Thymus (tissue), 11 donors: Measurements from ENCODE around the gene ALAS1. TPM values are rescaled to one million over a fixed set of nuclear protein-coding genes. Genes with fewer than 3 reads are reported as not detected.
A peak's percentile ranks its signal among the peaks of the same experiment; 100 is the strongest.
"Not testable (repeated sequence)": the region's sequence is repeated elsewhere in the genome, so short reads cannot be mapped to it uniquely, and the experiment has no call there.

Experiments used
- DNase-seq, 9 donors: peaks; one replicate each; pipeline ENCODE4 v3.0.0-alpha.2; 2013; ENCODE audit warnings: low spot score in 9 of 9, low read depth in 6 of 9, missing footprints in 1 of 9
- H3K27ac ChIP-seq, 2 donors: one replicate each; pipeline ENCODE4 v1.5.1; 2013; ENCODE audit warnings: control low read depth in 1 of 2, low read depth in 1 of 2, low read length in 1 of 2, mild to moderate bottlenecking in 1 of 2, moderate library complexity in 1 of 2
- H3K27me3 ChIP-seq, 2 donors: one replicate each; pipeline ENCODE4 v1.5.1; 2013; ENCODE audit warnings: low read length in 1 of 2; ENCODE audit not compliant: control insufficient read depth in 2 of 2, insufficient read depth in 1 of 2
- H3K36me3 ChIP-seq, 2 donors: one replicate each; pipeline ENCODE4 v1.5.1; 2013; ENCODE audit warnings: low read length in 1 of 2, mild to moderate bottlenecking in 1 of 2, moderate library complexity in 1 of 2; ENCODE audit not compliant: control insufficient read depth in 2 of 2, insufficient read depth in 2 of 2
- H3K4me1 ChIP-seq, 2 donors: one replicate each; pipeline ENCODE4 v1.5.1; 2013; ENCODE audit warnings: low read length in 2 of 2; ENCODE audit not compliant: control insufficient read depth in 2 of 2, insufficient read depth in 2 of 2
- H3K4me3 ChIP-seq, 2 donors: one replicate each; pipeline ENCODE4 v1.5.1; 2013; ENCODE audit warnings: low read length in 2 of 2, control low read depth in 1 of 2, mild to moderate bottlenecking in 1 of 2
- H3K9me3 ChIP-seq, 2 donors: one replicate each; pipeline ENCODE4 v1.5.1; 2013; ENCODE audit warnings: low read length in 1 of 2, mild to moderate bottlenecking in 1 of 2; ENCODE audit not compliant: control insufficient read depth in 2 of 2, insufficient read depth in 1 of 2
- WGBS: extraction: QIAGEN DNeasy Blood & Tissue Kit; methylation state at CpG from one replicate; pipeline ENCODE4 v1.1.7; 2013; 5-methylcytosine and 5-hydroxymethylcytosine counted together
- polyA plus RNA-seq: library from polyadenylated mRNA; stranded (reverse); fragments of 200-250 nt; gene quantifications from one replicate; pipeline ENCODE4 v1.2.3, GENCODE V29; 2013
- total RNA-seq: library from RNA; stranded (reverse); fragments of 120-200 nt; gene quantifications from one replicate; pipeline ENCODE4 v1.2.4, GENCODE V29; 2013
- donor health status: healthy.

ALAS1 gene
- total and polyA plus RNA-seq, 2 donors = 22.8 to 34.5 TPM

DNA sequence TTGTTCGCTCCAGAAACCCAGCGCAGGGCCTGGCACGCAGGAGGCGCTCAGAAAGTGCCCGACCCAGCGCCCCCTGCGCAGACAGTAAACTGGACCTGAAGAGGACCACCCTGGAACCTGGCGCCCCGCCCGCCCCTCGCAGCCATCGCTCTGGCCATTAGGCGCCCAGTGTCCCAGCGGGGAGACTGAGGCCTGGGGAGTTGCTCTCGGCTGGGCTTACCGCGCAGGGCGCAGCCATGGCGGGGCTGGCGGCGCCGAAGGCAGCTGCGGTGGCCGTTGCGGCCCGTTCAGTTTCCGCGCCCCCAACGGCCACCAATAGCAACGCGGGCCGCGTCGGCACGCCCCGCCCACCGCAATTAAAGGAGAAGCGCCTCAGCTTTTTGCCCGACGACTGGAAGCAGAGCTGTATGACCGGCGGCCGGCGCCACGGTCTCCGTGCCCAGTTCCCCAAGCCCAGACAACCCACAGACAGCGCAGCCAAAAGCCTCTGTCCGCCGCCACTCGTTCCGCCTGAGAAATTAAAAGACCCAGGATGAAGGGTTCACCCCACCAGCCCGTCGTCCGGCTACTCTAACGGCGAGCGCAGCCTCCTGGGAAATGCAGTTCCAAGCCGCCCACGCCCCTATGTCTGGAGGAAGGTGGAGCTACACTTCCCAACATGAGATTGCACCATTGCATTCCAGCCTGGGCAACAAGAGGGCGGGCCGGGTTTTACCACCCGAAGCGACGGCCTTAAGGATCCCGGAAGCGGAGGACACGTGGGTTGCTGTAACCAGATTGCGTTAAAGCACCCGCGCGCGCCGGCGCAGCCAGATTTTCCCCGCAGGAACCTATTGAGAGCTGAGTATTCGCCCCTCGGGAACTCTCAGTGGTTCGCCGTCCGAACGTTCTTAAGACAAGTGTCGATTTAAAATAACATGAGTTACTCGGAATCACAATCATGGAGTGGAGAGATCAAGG is 43.5 kb upstream of the ALAS1 start, which contains the start of gene POC1A:
Gene POC1A (minus strand): TSS at position 289 of the 960 bp plus-strand sequence. CDS start 51 bp downstream, at position 238.
- no peaks in the 10 kb centered on the region for H3K27me3 ChIP-seq
- no peaks in the 10 kb centered on the region for H3K9me3 ChIP-seq
- H3K4me1 ChIP-seq = peaks cover 10 to 17% of the 10 kb centered on the region in 2 donors
- peak; percentile 67 to 94 (median 77) for DNase-seq
- H3K36me3 ChIP-seq = peaks cover 5 to 14% of the 10 kb centered on the region in 2 donors
- peak within 1 kb of the TSS; percentile 60 to 77 for H3K4me3 ChIP-seq
- H3K27ac ChIP-seq = peak within 1 kb of the TSS; percentile 87 to 89
- WGBS = under 1% methylated on average over 83 of the region's 83 CpGs

DNA sequence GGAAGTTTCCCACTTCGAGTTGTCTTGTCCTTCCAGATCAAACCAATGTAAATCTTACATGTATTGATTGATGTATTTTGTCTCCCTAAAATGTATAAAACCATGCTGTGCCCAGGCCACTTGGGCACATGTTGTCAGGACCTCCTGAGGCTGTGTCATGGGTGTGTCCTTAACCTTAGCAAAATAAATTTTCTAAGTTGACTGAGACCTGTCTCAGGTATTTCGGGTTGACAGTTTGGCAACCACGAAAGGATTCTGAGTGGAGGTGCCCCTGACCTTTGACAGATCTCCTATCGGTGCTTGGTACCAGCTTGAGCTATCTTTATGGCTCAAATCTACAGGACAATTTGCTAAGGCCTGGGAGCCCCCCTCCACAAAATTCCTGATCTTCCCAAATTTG is 42.0 kb upstream of the ALAS1 start:
- no peak overlapping the region for H3K27ac ChIP-seq
- no peaks in the 10 kb centered on the region for H3K9me3 ChIP-seq
- H3K27me3 ChIP-seq = no peaks in the 10 kb centered on the region
- 97% methylated on average over 4 of the region's 4 CpGs for WGBS
- H3K36me3 ChIP-seq = no peaks in the 10 kb centered on the region
- H3K4me1 ChIP-seq = peaks cover 10 to 17% of the 10 kb centered on the region in 2 donors
- no peak overlapping the region for H3K4me3 ChIP-seq
- DNase-seq = no peak

DNA sequence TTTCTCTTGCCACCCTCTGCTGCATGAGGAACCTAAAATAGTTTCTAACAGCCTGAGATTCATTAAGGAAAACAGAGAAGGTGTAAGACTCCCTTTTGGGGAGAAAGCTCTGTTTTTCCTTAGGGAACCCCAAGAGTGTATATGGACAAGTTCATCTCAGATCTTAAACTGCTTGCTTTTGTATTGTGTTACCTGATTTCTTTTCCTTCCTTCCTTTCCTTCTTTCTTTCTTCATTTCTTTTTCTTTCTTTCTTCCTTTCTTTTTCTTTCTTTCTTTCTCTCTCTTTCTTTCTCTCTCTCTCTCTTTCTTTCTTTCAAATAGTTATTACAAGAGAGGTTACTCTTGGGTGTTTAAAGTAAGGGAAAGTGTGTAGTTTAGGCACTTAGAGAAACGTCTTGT is 38.5 kb upstream of the ALAS1 start:
- WGBS = 33% methylated on average over 1 of the region's 1 CpG
- peaks cover 1 to 13% of the 10 kb centered on the region in 2 donors for H3K9me3 ChIP-seq
- no peak overlapping the region for H3K27ac ChIP-seq
- H3K27me3 ChIP-seq = no peaks in the 10 kb centered on the region
- peaks cover 0 to 5% of the 10 kb centered on the region in 2 donors for H3K4me1 ChIP-seq
- no peak overlapping the region for H3K4me3 ChIP-seq
- no peak for DNase-seq
- H3K36me3 ChIP-seq = no peaks in the 10 kb centered on the region

DNA sequence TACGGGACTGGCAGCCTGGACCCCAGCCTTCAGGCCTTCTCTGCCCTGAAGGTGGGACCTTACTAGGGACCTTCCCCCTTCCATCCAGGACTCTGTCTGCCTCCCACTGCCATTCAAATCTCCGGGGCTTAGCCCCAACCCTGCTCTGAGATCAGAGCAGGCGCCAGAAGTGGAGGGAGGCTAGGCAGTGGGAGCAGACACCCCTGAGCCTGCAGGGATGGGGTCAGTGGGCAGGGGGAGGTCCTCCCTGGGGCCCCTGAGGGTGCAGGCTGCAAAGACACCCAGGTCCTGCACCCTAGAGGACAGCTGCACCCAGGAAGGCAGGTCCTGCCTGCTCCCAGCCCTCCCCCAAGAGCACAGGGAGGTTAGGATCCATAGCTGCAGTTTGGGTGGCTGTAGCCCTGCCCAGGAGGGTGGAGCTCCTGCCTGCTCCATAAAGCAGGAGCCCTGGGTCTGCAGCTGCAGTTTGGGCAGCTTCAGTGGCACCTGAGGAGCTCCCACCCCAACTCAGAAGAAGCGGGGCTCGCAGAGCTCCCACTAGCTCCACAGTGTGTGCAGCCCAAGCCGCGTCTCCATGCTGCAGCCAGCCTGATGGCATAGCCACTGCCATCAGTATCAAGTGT is 35.6 kb upstream of the ALAS1 start:
- H3K9me3 ChIP-seq = peaks cover 1 to 17% of the 10 kb centered on the region in 2 donors
- no peak overlapping the region for H3K4me3 ChIP-seq
- no peak overlapping the region for H3K27ac ChIP-seq
- 95% methylated on average over 7 of the region's 7 CpGs for WGBS
- no peaks in the 10 kb centered on the region for H3K4me1 ChIP-seq
- DNase-seq = no peak
- no peaks in the 10 kb centered on the region for H3K27me3 ChIP-seq
- H3K36me3 ChIP-seq = no peaks in the 10 kb centered on the region

DNA sequence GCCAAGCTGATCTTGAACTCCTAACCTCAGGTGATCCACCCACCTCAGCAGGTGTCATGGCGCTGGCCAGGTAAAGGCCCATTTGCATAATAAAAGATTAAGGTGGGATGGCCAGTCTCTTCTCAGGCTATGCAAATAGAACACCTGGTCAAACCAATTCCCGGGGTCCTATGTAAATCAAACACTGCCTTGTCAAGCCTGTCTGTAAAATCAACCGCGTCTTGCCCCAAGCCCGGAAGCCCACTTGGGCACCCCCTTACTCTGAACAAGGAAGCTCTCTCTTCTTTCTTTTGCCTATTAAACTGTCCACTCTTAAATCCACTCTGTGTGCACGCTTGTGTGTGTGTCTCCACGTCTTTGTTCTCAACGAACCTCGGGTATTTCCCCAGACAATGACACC is 30.7 kb upstream of the ALAS1 start:
- Histone ChIP-seq H3K27me3 (no peaks in the 10 kb centered on the region), H3K9me3 (peaks cover 1 to 17% of the 10 kb centered on the region in 2 donors), H3K4me1 (no peaks in the 10 kb centered on the region), H3K27ac (no peak overlapping the region), H3K4me3 (no peak overlapping the region), H3K36me3 (no peaks in the 10 kb centered on the region)
- 90% methylated on average over 9 of the region's 9 CpGs for WGBS
- DNase-seq = no peak

DNA sequence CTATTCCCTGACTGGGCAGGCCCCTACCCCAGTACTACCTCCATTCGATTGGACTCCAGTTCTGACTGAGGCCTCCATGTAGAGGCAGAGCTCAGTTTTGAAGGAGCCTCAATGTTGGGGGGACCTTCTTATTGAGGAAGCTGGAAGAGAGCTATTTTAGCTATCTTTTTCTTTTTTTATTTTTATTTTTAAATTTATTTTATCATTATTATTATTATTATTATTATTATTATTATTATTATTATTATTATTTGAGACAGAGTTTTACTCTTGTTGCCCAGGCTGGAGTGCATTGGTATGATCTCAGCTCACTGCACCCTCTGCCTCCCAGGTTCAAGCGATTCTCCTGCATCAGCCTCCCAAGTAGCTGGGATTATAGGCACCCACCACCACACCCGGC is 27.7 kb upstream of the ALAS1 start:
- H3K27ac ChIP-seq, H3K4me3 ChIP-seq, DNase-seq, H3K4me1 ChIP-seq, H3K27me3 ChIP-seq, H3K36me3 ChIP-seq, H3K9me3 ChIP-seq: not testable (repeated sequence)
- WGBS = 95% methylated on average over 3 of the region's 3 CpGs

DNA sequence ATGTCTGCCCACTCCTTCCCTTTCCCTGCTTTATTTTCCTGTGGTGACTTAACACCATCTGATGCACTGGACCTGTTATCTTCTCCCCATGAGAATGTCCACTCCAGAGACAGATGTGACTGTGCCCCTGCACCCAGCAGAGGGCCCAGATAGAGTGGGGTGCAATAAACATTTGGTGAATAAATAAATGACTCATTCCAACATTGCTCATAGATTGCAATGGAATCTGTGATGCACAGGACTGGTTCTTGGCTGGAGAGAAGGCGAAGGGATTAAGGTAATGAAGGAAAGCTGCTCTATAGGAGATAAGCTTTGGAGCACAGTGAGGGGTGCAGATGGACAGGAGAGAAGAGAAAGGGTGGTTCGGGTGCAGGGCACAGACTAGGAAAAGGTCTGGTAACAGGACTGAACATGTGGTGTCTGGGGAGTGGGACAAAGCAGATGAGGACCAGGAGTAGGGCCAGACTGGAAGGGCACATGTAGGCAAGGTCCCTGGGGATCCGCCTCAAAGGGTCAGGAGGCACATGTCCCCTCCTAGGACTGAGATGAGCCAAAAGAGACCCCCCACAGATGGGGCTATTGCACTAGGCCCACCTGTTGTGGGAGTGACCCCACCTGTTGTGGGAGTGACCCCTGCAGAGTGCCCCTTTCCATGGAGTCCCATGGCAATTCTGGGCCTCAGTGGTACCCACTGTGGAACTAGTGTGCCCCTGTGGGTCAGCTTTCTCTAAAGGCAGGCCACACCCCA is 26.3 kb upstream of the ALAS1 start:
- 96% methylated on average over 3 of the region's 3 CpGs for WGBS
- Histone ChIP-seq H3K27ac (no peak overlapping the region), H3K9me3 (no peaks in the 10 kb centered on the region), H3K4me1 (peaks cover 0 to 3% of the 10 kb centered on the region in 2 donors), H3K27me3 (no peaks in the 10 kb centered on the region), H3K4me3 (no peak overlapping the region), H3K36me3 (no peaks in the 10 kb centered on the region)
- no peak for DNase-seq

DNA sequence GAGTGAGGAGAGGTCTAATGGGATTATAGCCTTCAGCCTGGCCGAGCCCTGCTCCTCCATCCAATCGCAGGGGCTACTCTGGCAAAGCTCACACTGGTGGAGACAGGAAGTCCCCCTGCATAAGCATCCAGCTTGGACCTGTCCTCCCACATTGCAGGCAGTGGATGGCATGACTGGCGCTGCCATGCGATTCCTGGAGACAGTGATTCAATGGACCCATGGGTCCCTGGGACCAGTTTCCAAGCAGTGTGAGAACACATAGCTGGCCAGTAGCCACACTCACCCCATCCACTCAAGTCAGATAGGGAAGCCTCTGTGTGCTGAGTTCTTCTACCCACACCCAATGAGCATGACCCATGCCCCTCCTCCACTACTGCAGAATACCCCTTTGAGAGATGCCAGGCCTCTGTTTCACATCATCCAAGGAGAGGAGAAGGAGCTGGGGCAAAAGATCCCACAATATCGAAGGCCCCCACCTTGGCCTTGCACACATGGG is 25.6 kb upstream of the ALAS1 start:
- H3K27me3 ChIP-seq = no peaks in the 10 kb centered on the region
- no peak overlapping the region for H3K27ac ChIP-seq
- no peak overlapping the region for H3K4me3 ChIP-seq
- H3K9me3 ChIP-seq = no peaks in the 10 kb centered on the region
- H3K36me3 ChIP-seq = no peaks in the 10 kb centered on the region
- 97% methylated on average over 5 of the region's 5 CpGs for WGBS
- peaks cover 0 to 3% of the 10 kb centered on the region in 2 donors for H3K4me1 ChIP-seq
- DNase-seq = no peak
